Fibroblast of skin of left biceps (primary cell): ENCODE results near the gene HOXC11.

Experiments
- DNase-seq, 2 experiments: peaks; one replicate each; pipeline ENCODE4 v3.0.0-alpha.2; 2013; ENCODE audit warnings: low read depth in 2 of 2

The HOXC11 gene

GRCh38 chr12:54021432-54022013, 48.6 kb downstream of the HOXC11 start:
- DNase-seq, result no peak

GRCh38 chr12:54022960-54023884, 50.3 kb downstream of the HOXC11 start:
- DNase-seq, result no peak

DNA sequence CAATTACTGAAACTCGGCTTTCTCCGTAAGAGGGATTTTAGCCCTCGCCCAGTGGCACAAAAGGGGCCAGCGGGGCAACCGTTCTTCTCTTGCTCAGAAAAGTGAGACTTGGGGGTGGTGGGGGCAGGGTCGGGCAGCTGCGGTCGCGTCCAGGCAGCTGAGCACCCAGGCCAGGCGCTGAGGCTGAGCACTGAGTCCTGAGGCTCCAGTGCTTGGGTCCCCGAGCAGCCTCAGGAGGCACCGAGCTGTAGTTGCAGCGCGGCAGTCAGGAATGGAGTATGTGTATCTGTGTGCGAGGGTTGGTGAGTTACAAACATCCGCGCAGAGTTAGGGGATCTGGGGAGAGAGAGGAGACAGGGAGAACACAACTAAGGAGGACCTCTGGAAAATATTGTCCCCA, 51.2 kb downstream of the HOXC11 start:
- no peak for DNase-seq

- DNase-seq, result no peak
Observed at GRCh38 chr12:54024581-54025305, 51.8 kb downstream of the HOXC11 start.

GRCh38 chr12:54025499-54026405, 52.8 kb downstream of the HOXC11 start:
- DNase-seq, result no peak

GRCh38 chr12:54026640-54027441, 53.9 kb downstream of the HOXC11 start:
- DNase-seq, result no peak
